Caco-2 (cell line): ENCODE data around the gene HOXB2. TPM values are rescaled to one million over a fixed set of nuclear protein-coding genes. Genes with fewer than 3 reads are reported as not detected.
A peak's percentile ranks its signal among the peaks of the same experiment; 100 is the strongest.

Experiments used
- BruUV-seq: library from RNA; stranded (reverse); fragments of 400-500 nt; replicated peaks from 2 replicates; lab custom pipeline; 2021; lab: Mats Ljungman, UMichigan
- CTCF ChIA-PET: fragments of 300-600 bp; sonication (Branson Sonifier 250); formaldehyde crosslinking; loops from one replicate; lab custom pipeline; 2022; ENCODE audit warnings: antibody characterized with exemption; lab: Charles Lee
- POLR2A ChIA-PET: fragments of 300-600 bp; sonication (Branson Sonifier 250); formaldehyde crosslinking; loops from one replicate; lab custom pipeline; 2022; ENCODE audit warnings: antibody characterized with exemption; lab: Charles Lee
- DNase-seq, 2 experiments: peaks; one replicate each; pipeline versions ENCODE4 v3.0.0 to v3.0.0-alpha.2; 2020 to 2022
- H3K27me3 ChIP-seq: replicated peaks from 2 replicates; pipeline ENCODE4 v1.6.0; 2011; ENCODE audit warnings: low read length; ENCODE audit not compliant: control insufficient read depth, insufficient read depth
- H3K36me3 ChIP-seq: 2 replicates; pipeline ENCODE4 v1.5.1; 2011; ENCODE audit warnings: low read length; ENCODE audit not compliant: control insufficient read depth, insufficient read depth
- H3K4me1 ChIP-seq: fragments of 250-450 bp; sonication (Bioruptor Pico); 2 replicates; pipeline ENCODE4 v1.5.1; 2020; ENCODE audit warnings: mild to moderate bottlenecking
- H3K4me3 ChIP-seq: 2 replicates; pipeline ENCODE4 v1.5.1; 2011; ENCODE audit warnings: low read depth, mild to moderate bottlenecking, control low read depth, low read length
- H3K9me3 ChIP-seq: fragments of 250-450 bp; sonication (Bioruptor Pico); 2 replicates; pipeline ENCODE4 v1.5.1; 2020; ENCODE audit warnings: mild to moderate bottlenecking, moderate library complexity
- H3K27ac Mint-ChIP-seq: one replicate; pipeline ENCODE4 v1.8.0; 2022; ENCODE audit warnings: mixed read lengths; ENCODE audit not compliant: unreplicated experiment
- H3K27me3 Mint-ChIP-seq: one replicate; pipeline ENCODE4 v1.8.0; 2022; ENCODE audit warnings: mixed read lengths; ENCODE audit not compliant: insufficient read depth, unreplicated experiment
- H3K36me3 Mint-ChIP-seq: one replicate; pipeline ENCODE4 v1.8.0; 2022; ENCODE audit warnings: mild to moderate bottlenecking, mixed read lengths; ENCODE audit not compliant: insufficient read depth, unreplicated experiment
- H3K4me1 Mint-ChIP-seq: one replicate; pipeline ENCODE4 v1.8.0; 2022; ENCODE audit warnings: low read depth, mixed read lengths; ENCODE audit not compliant: unreplicated experiment
- H3K4me3 Mint-ChIP-seq: one replicate; pipeline ENCODE4 v1.8.0; 2022; ENCODE audit warnings: mild to moderate bottlenecking, moderate library complexity, mixed read lengths; ENCODE audit not compliant: unreplicated experiment
- H3K9me3 Mint-ChIP-seq: one replicate; pipeline ENCODE4 v1.8.0; 2022; ENCODE audit warnings: mixed read lengths; ENCODE audit not compliant: unreplicated experiment
- intact Hi-C: fragments of 100-400 bp; cut with micrococcal nuclease; formaldehyde crosslinking; loops from one replicate; pipeline ENCODE4 v1.10.0; 2022; ENCODE audit not compliant: unreplicated experiment
- total RNA-seq: library from RNA; stranded (reverse); gene quantifications from 2 replicates; pipeline ENCODE4 v1.2.3, GENCODE V29; 2022
- TF ChIP-seq, protein P1 (sequence below), 2 experiments: fragments of 200-600 bp in 1 of 2; IDR thresholded peaks; 1 replicate in 1 of 2; 2 replicates in 1 of 2; pipeline versions ENCODE4 v1.5.1 to v1.8.0; 2011 to 2022; ENCODE audit warnings: antibody characterized with exemption in 1 of 2, control low read depth in 1 of 2, inconsistent platforms in 1 of 2, low read depth in 1 of 2, low read length in 1 of 2, mild to moderate bottlenecking in 1 of 2, moderate library complexity in 1 of 2; ENCODE audit not compliant: insufficient read depth in 1 of 2, severe bottlenecking in 1 of 2, unreplicated experiment in 1 of 2

Gene HOXB2
- total RNA-seq, 1 experiment from 2014 or later, result 1.1 TPM

- Mint-ChIP-seq H3K4me1 (peaks cover 35% of the 10 kb centered on the region), H3K4me3 (no peak overlapping the region), H3K27ac (no peak overlapping the region), H3K36me3 (no peaks in the 10 kb centered on the region), H3K9me3 (no peaks in the 10 kb centered on the region), H3K27me3 (peaks cover 3% of the 10 kb centered on the region)
- peak; percentile 41 to 63 for DNase-seq
- H3K4me3 ChIP-seq, result no peak overlapping the region
- peaks cover 39% of the 10 kb centered on the region for H3K4me1 ChIP-seq
- POLR2A ChIA-PET, result no interaction called here
- BruUV-seq, result no TSS peak
- H3K36me3 ChIP-seq, result no peaks in the 10 kb centered on the region
- no peaks in the 10 kb centered on the region for H3K9me3 ChIP-seq
- TF ChIP-seq, protein P1, sequence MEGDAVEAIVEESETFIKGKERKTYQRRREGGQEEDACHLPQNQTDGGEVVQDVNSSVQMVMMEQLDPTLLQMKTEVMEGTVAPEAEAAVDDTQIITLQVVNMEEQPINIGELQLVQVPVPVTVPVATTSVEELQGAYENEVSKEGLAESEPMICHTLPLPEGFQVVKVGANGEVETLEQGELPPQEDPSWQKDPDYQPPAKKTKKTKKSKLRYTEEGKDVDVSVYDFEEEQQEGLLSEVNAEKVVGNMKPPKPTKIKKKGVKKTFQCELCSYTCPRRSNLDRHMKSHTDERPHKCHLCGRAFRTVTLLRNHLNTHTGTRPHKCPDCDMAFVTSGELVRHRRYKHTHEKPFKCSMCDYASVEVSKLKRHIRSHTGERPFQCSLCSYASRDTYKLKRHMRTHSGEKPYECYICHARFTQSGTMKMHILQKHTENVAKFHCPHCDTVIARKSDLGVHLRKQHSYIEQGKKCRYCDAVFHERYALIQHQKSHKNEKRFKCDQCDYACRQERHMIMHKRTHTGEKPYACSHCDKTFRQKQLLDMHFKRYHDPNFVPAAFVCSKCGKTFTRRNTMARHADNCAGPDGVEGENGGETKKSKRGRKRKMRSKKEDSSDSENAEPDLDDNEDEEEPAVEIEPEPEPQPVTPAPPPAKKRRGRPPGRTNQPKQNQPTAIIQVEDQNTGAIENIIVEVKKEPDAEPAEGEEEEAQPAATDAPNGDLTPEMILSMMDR (IDR thresholded peaks at IDR 0.05; ENCODE audit: insufficient read depth in 1 of 2, low read depth in 1 of 2, low read length in 1 of 2, severe bottlenecking in 1 of 2, unreplicated experiment in 1 of 2), result no peak
- intact Hi-C loops, result loop anchor here (1.0 kb wide), 2 partner anchors 8 to 13 kb away; no protein-coding TSS in a partner anchor
- no peaks in the 10 kb centered on the region for H3K27me3 ChIP-seq
- CTCF ChIA-PET, result interaction anchor here (0.6 to 1.7 kb wide), 7 partner anchors 13 to 164 kb away, joined by 3 to 8 read pairs (median 3); no protein-coding TSS in a partner anchor
Measured at GRCh38 chr17:48499735-48500434, 45.0 kb downstream of the HOXB2 start.

DNA sequence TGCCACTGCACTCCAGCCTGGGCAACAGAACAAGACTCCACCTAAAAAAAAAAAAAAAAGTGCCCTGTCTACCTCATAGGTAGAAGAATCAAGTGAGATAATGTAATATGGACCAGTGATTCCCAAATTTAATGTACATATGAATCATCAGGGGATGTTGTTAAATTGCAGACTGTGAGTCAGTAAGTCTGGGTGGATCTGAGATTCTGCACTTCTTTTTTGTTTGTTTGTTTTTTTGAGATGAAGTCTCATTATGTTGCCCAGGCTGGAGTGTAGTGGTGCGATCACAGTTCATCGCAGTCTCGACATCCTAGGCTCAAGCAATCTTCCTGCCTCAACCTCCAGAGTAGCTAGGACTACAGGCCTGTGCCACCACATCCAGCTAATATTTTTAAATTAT is 45.7 kb downstream of the HOXB2 start:
- peaks cover 36% of the 10 kb centered on the region for H3K4me1 Mint-ChIP-seq
- POLR2A ChIA-PET, result no interaction called here
- intact Hi-C loops, result no loop called here

DNA sequence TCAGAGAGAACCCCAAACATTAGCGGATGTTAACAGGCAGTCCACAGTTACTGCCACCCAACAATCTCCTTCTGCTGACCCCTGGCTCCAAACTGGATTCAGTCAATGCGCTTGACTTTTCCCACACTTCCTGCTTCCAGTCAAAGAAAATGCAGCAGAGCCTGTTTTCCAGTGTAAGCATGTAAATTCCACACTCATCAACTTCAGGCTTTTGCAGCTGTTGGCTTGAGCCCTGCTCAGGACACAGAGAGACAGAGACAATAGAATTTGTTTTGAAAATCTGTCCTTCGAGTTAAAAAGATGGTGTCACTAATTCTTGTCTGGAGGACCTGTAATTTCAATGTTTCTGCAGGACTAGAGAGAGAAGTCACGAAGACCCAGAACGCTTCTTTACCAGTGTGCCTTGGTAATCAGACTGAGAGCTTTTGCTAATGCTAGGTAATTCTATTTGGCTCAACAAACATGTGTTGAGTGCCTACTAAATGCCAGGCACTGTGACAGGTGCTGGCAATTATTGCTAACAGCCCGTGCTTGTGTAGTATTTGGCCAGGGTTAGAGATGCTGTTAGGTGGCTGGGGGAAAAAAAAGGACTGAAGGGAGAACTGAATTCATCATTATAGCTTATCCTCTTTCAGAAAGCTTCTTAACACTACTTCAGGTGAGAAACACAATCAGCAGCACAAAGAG is 46.6 kb downstream of the HOXB2 start:
- H3K9me3 ChIP-seq, result no peaks in the 10 kb centered on the region
- intact Hi-C loops, result loop anchor here (1.0 kb wide), 2 partner anchors 45 to 115 kb away; no protein-coding TSS in a partner anchor
- peaks cover 40% of the 10 kb centered on the region for H3K4me1 ChIP-seq
- ChIA-PET POLR2A (interaction anchor here (0.6 kb wide), 1 partner anchor 361 kb away, joined by 4 read pairs; no protein-coding TSS in a partner anchor), CTCF (interaction anchor here (0.8 to 1.7 kb wide), 6 partner anchors 15 to 115 kb away, joined by 3 to 6 read pairs (median 3); no protein-coding TSS in a partner anchor)
- Mint-ChIP-seq H3K27ac (no peak overlapping the region), H3K9me3 (no peaks in the 10 kb centered on the region), H3K27me3 (peaks cover 5% of the 10 kb centered on the region), H3K4me1 (peaks cover 39% of the 10 kb centered on the region), H3K4me3 (no peak overlapping the region), H3K36me3 (no peaks in the 10 kb centered on the region)
- no peak overlapping the region for H3K4me3 ChIP-seq
- DNase-seq, result peak; percentile 74 to 79
- TF ChIP-seq, protein P1 (IDR thresholded peaks at IDR 0.05; ENCODE audit: insufficient read depth in 1 of 2, low read depth in 1 of 2, low read length in 1 of 2, severe bottlenecking in 1 of 2, unreplicated experiment in 1 of 2), result no peak
- H3K36me3 ChIP-seq, result no peaks in the 10 kb centered on the region
- no TSS peak for BruUV-seq
- no peaks in the 10 kb centered on the region for H3K27me3 ChIP-seq

More for the DNA sequence above, 45.7 kb downstream of the HOXB2 start:
- H3K4me3 Mint-ChIP-seq, result no peak overlapping the region
- no peaks in the 10 kb centered on the region for H3K9me3 ChIP-seq
- H3K36me3 Mint-ChIP-seq, result no peaks in the 10 kb centered on the region
- TF ChIP-seq, protein P1 (IDR thresholded peaks at IDR 0.05; ENCODE audit: insufficient read depth in 1 of 2, low read depth in 1 of 2, low read length in 1 of 2, severe bottlenecking in 1 of 2, unreplicated experiment in 1 of 2), result no peak
- H3K4me1 ChIP-seq, result peaks cover 39% of the 10 kb centered on the region
- BruUV-seq, result no TSS peak
- H3K36me3 ChIP-seq, result no peaks in the 10 kb centered on the region
- no peak for DNase-seq
- no peaks in the 10 kb centered on the region for H3K27me3 ChIP-seq
- H3K9me3 Mint-ChIP-seq, result no peaks in the 10 kb centered on the region
- H3K27me3 Mint-ChIP-seq, result peaks cover 3% of the 10 kb centered on the region
- CTCF ChIA-PET, result interaction anchor here (0.6 to 1.7 kb wide), 6 partner anchors 14 to 275 kb away, joined by 3 to 6 read pairs (median 3); no protein-coding TSS in a partner anchor
- no peak overlapping the region for H3K27ac Mint-ChIP-seq
- H3K4me3 ChIP-seq, result no peak overlapping the region
